HEK293 (cell line): Measurements from ENCODE around the gene HOXD9.

Experiments
- CTCF ChIA-PET: fragments of 350-600 bp; formaldehyde crosslinking; extraction: SDS; loops from one replicate; lab custom pipeline; 2021; ENCODE audit warnings: antibody characterized with exemption; lab: Yijun Ruan, JAX
- POLR2A ChIA-PET: fragments of 300-600 bp; formaldehyde crosslinking; extraction: SDS; loops from one replicate; lab custom pipeline; 2020; ENCODE audit warnings: antibody characterized with exemption, inconsistent platforms; lab: Yijun Ruan, JAX
- H3K27ac ChIP-seq: fragments of 200-500 bp; sonication (Bioruptor generic); 2 replicates; pipeline ENCODE4 v1.5.1; 2014; ENCODE audit warnings: low read depth, low read length, control low read depth, inconsistent platforms; ENCODE audit errors: extremely low read depth
- H3K36me3 ChIP-seq, 2 experiments: fragments of 200-500 bp in 1 of 2; sonication (Bioruptor generic) in 1 of 2; 1 replicate in 1 of 2; 2 replicates in 1 of 2; pipeline ENCODE4 v1.5.1; 2014 to 2017; ENCODE audit warnings: inconsistent platforms in 2 of 2, low read length in 2 of 2; ENCODE audit not compliant: control insufficient read depth in 2 of 2, insufficient read depth in 1 of 2
- H3K4me1 ChIP-seq: fragments of 200-500 bp; sonication (Bioruptor generic); 2 replicates; pipeline ENCODE4 v1.5.1; 2014; ENCODE audit warnings: mild to moderate bottlenecking, low read length, inconsistent platforms; ENCODE audit not compliant: control insufficient read depth, insufficient read depth
- H3K4me3 ChIP-seq: 2 replicates; pipeline ENCODE4 v1.5.1; 2011; ENCODE audit warnings: low read depth, mild to moderate bottlenecking, control low read depth, low read length, moderate library complexity
- H3K9me3 ChIP-seq: fragments of 200-500 bp; sonication (Bioruptor generic); 2 replicates; pipeline ENCODE4 v1.5.1; 2014; ENCODE audit warnings: low read depth, low read length, inconsistent platforms; ENCODE audit not compliant: control insufficient read depth, insufficient read depth
- BCL11A ChIP-seq: fragments of 450-650 bp; formaldehyde crosslinking; IDR thresholded peaks from 2 replicates; pipeline ENCODE4 v1.5.1; 2016; ENCODE audit warnings: low read depth, missing biosample characterization, missing genetic modification characterization
- KLF1 ChIP-seq: fragments of 450-650 bp; formaldehyde crosslinking; IDR thresholded peaks from 2 replicates; pipeline ENCODE4 v1.5.1; 2016; ENCODE audit warnings: missing biosample characterization, missing genetic modification characterization
- PRDM1 ChIP-seq: fragments of 450-650 bp; formaldehyde crosslinking; IDR thresholded peaks from 2 replicates; pipeline ENCODE4; 2016; ENCODE audit warnings: missing biosample characterization, missing genetic modification characterization
- SETDB1 ChIP-seq: IDR thresholded peaks from one replicate; pipeline ENCODE4 v1.6.1; 2017; ENCODE audit warnings: mild to moderate bottlenecking, low read length, moderate library complexity, mixed read lengths; ENCODE audit not compliant: insufficient read length
- ZBTB10 ChIP-seq: fragments of 450-650 bp; formaldehyde crosslinking; IDR thresholded peaks from 2 replicates; pipeline ENCODE4 v1.5.1; 2016; ENCODE audit warnings: missing biosample characterization, missing genetic modification characterization
- ZFHX2 ChIP-seq: fragments of 450-650 bp; formaldehyde crosslinking; conservative IDR thresholded peaks from 2 replicates; pipeline ENCODE4 v1.5.1; 2016; ENCODE audit warnings: missing biosample characterization, missing genetic modification characterization
- ZFP41 ChIP-seq: fragments of 450-650 bp; formaldehyde crosslinking; IDR thresholded peaks from 2 replicates; pipeline ENCODE4 v1.5.1; 2016; ENCODE audit warnings: missing biosample characterization, missing genetic modification characterization, borderline replicate concordance
- ZNF10 ChIP-seq: fragments of 450-650 bp; formaldehyde crosslinking; IDR thresholded peaks from 2 replicates; pipeline ENCODE4 v1.5.1; 2017; ENCODE audit warnings: missing biosample characterization, missing genetic modification characterization
- ZNF112 ChIP-seq: fragments of 450-650 bp; formaldehyde crosslinking; IDR thresholded peaks from 2 replicates; pipeline ENCODE4 v1.5.0; 2017; ENCODE audit warnings: missing biosample characterization, missing genetic modification characterization
- ZNF274 ChIP-seq, 2 experiments: fragments of 200-500 bp in 1 of 2; fragments of 450-650 bp in 1 of 2; sonication (Bioruptor generic) in 1 of 2; formaldehyde crosslinking in 1 of 2; IDR thresholded peaks; 2 replicates each; pipeline versions ENCODE4 v1.5.1 to v1.6.1; 2014 to 2016; ENCODE audit warnings: borderline replicate concordance in 1 of 2, inconsistent platforms in 1 of 2, low read length in 1 of 2, missing biosample characterization in 1 of 2, missing genetic modification characterization in 1 of 2
- ZNF449 ChIP-seq: fragments of 450-650 bp; formaldehyde crosslinking; IDR thresholded peaks from 2 replicates; pipeline ENCODE4 v1.5.1; 2017; ENCODE audit warnings: missing biosample characterization, mild to moderate bottlenecking, missing genetic modification characterization, moderate library complexity
- ZNF48 ChIP-seq: fragments of 450-650 bp; formaldehyde crosslinking; IDR thresholded peaks from 2 replicates; pipeline ENCODE4 v1.5.1; 2016; ENCODE audit warnings: missing biosample characterization, missing genetic modification characterization
- ZNF626 ChIP-seq: fragments of 450-650 bp; sonication (Bioruptor Pico); formaldehyde crosslinking; IDR thresholded peaks from 2 replicates; pipeline ENCODE4 v1.5.1; 2018; ENCODE audit warnings: missing biosample characterization, missing genetic modification characterization, inconsistent platforms
- ZNF791 ChIP-seq: fragments of 450-650 bp; formaldehyde crosslinking; IDR thresholded peaks from 2 replicates; pipeline ENCODE4 v1.5.1; 2016; ENCODE audit warnings: missing biosample characterization, missing genetic modification characterization
- TF ChIP-seq, protein P1 (sequence below): fragments of 450-650 bp; formaldehyde crosslinking; IDR thresholded peaks from 2 replicates; pipeline ENCODE4 v1.5.1; 2017; ENCODE audit warnings: missing biosample characterization, missing genetic modification characterization
- TF ChIP-seq, protein P2 (sequence below): fragments of 450-650 bp; formaldehyde crosslinking; IDR thresholded peaks from 2 replicates; pipeline ENCODE4 v1.5.1; 2016; ENCODE audit warnings: missing biosample characterization, missing genetic modification characterization

The HOXD9 gene

GRCh38 chr2:176147210-176147799 lies 24.8 kb downstream of the HOXD9 start:
- H3K27ac ChIP-seq: no peak overlapping the region; the same call in 1 of the 2 replicates
- TF ChIP-seq ZFHX2 (tag by site-specific recombination) (no peak), BCL11A (tag by site-specific recombination) (no peak), PRDM1 (tag by site-specific recombination) (no peak)
- TF ChIP-seq, protein P1, sequence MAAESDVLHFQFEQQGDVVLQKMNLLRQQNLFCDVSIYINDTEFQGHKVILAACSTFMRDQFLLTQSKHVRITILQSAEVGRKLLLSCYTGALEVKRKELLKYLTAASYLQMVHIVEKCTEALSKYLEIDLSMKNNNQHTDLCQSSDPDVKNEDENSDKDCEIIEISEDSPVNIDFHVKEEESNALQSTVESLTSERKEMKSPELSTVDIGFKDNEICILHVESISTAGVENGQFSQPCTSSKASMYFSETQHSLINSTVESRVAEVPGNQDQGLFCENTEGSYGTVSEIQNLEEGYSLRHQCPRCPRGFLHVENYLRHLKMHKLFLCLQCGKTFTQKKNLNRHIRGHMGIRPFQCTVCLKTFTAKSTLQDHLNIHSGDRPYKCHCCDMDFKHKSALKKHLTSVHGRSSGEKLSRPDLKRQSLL (tag by site-specific recombination): no peak
- peaks cover 0 to 22% of the 10 kb centered on the region in 2 experiments; a peak in 1 of 3 replicates for H3K36me3 ChIP-seq
- H3K4me3 ChIP-seq: no peak overlapping the region
- ChIA-PET CTCF (no interaction called here), POLR2A (no interaction called here)
- H3K4me1 ChIP-seq: peaks cover 15% of the 10 kb centered on the region
- no peaks in the 10 kb centered on the region for H3K9me3 ChIP-seq

DNA sequence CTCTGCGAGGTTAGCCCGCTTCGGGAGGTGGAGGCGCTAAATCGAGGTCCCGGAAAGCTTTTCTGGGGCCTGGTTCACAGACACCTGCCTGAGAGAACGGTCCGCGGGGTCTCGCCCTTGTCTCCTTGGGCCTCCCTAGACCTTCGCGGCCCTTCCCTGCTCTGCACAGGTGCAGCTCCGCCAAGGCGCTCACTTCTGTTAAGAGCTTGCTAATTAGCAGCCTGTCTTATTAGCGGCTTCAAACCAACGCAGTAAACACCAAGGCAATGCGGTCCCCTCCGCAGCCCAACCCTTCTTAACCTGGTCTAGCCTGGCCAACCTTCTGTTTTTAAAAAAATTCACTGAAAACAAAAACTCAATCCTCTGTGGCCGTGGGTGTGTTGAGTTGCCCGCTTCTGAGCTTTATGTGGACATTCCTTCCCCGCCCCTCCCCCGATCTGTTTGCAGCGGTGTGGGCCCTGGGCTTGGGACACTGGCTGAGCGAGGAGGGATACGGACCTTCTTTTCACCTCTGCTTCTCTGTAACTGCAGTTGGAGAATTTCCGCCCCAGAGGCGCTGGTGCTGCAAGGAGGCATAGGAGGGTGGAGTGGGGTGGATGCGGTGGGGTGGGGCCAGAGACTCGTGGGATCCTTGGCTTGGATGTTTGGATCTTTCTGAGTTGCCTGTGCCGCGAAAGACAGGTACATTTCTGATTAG lies 25.4 kb downstream of the HOXD9 start:
- CTCF ChIA-PET: interaction anchor here (0.7 to 1.2 kb wide), 2 partner anchors 307 to 407 kb away, joined by 3 read pairs; no protein-coding TSS in a partner anchor
- no peaks in the 10 kb centered on the region for H3K9me3 ChIP-seq

GRCh38 chr2:176148751-176149421 lies 26.4 kb downstream of the HOXD9 start:
- H3K27ac ChIP-seq: no peak overlapping the region
- CTCF ChIA-PET: interaction anchor here (0.7 to 3.2 kb wide), 3 partner anchors 8 to 406 kb away, joined by 3 to 16 read pairs (median 3); no protein-coding TSS in a partner anchor
- H3K36me3 ChIP-seq: peaks cover 0 to 38% of the 10 kb centered on the region in 2 experiments; a peak in 1 of 3 replicates
- no peak overlapping the region for H3K4me3 ChIP-seq
- H3K4me1 ChIP-seq: peaks cover 23% of the 10 kb centered on the region
- no peaks in the 10 kb centered on the region for H3K9me3 ChIP-seq
- POLR2A ChIA-PET: interaction anchor here (0.8 kb wide), 1 partner anchor 13 kb away, joined by 3 read pairs; no protein-coding TSS in a partner anchor
- TF ChIP-seq ZNF48 (tag by site-specific recombination): no peak
- no peak for TF ChIP-seq ZNF791 (tag by site-specific recombination)
- TF ChIP-seq SETDB1: no peak
- no peak for TF ChIP-seq ZNF626 (tag by site-specific recombination)
- no peak for TF ChIP-seq ZFP41
- TF ChIP-seq ZNF274 (IDR thresholded peaks at IDR 0.05; ENCODE audit: low read length): no peak
- no peak for TF ChIP-seq ZNF274 (tag by site-specific recombination; IDR thresholded peaks at IDR 0.05; ENCODE audit: borderline replicate concordance)
- no peak for TF ChIP-seq KLF1
- TF ChIP-seq ZNF112 (tag by site-specific recombination): no peak
- TF ChIP-seq, protein P2, sequence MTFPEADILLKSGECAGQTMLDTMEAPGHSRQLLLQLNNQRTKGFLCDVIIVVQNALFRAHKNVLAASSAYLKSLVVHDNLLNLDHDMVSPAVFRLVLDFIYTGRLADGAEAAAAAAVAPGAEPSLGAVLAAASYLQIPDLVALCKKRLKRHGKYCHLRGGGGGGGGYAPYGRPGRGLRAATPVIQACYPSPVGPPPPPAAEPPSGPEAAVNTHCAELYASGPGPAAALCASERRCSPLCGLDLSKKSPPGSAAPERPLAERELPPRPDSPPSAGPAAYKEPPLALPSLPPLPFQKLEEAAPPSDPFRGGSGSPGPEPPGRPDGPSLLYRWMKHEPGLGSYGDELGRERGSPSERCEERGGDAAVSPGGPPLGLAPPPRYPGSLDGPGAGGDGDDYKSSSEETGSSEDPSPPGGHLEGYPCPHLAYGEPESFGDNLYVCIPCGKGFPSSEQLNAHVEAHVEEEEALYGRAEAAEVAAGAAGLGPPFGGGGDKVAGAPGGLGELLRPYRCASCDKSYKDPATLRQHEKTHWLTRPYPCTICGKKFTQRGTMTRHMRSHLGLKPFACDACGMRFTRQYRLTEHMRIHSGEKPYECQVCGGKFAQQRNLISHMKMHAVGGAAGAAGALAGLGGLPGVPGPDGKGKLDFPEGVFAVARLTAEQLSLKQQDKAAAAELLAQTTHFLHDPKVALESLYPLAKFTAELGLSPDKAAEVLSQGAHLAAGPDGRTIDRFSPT (tag by site-specific recombination): no peak

More for the DNA sequence above, 25.4 kb downstream of the HOXD9 start:
- Histone ChIP-seq H3K27ac (no peak overlapping the region), H3K4me3 (no peak overlapping the region), H3K4me1 (peaks cover 18% of the 10 kb centered on the region), H3K36me3 (peaks cover 0 to 28% of the 10 kb centered on the region in 2 experiments; a peak in 1 of 3 replicates)
- POLR2A ChIA-PET: interaction anchor here (0.8 kb wide), 1 partner anchor 12 kb away, joined by 3 read pairs; no protein-coding TSS in a partner anchor
- no peak for TF ChIP-seq ZBTB10 (tag by site-specific recombination)
- no peak for TF ChIP-seq ZNF10
- peak; percentile 71 for TF ChIP-seq ZNF449 (tag by site-specific recombination)
